DND-41 (cell line): ENCODE measurements around the gene AGO3.

ENCODE experiments used
- CTCF ChIP-seq: IDR thresholded peaks from 2 replicates; pipeline ENCODE4 v1.5.1; 2012; ENCODE audit warnings: borderline replicate concordance, low read length, moderate library complexity, mild to moderate bottlenecking; ENCODE audit not compliant: poor library complexity, severe bottlenecking; ENCODE audit errors: extremely low read depth
- EZH2 ChIP-seq: IDR thresholded peaks from 3 replicates; pipeline ENCODE4 v1.6.1; 2012; ENCODE audit warnings: borderline replicate concordance, low read depth, mild to moderate bottlenecking, moderate library complexity, low read length, inconsistent platforms; ENCODE audit not compliant: severe bottlenecking

- TF ChIP-seq CTCF (no peak), EZH2 (no peak)
Measured at GRCh38 chr1:35936838-35937237, 5.9 kb downstream of the AGO3 start.
